RWPE1 (cell line): Measurements from ENCODE around the gene AAMP.

Source experiments
- CTCF ChIA-PET: fragments of 350-600 bp; sonication (Branson Sonifier 250); formaldehyde crosslinking; extraction: SDS; loops from one replicate; lab custom pipeline; 2021; lab: Yijun Ruan, JAX
- POLR2A ChIA-PET: fragments of 400-600 bp; formaldehyde crosslinking; extraction: SDS; loops from one replicate; lab custom pipeline; 2020; ENCODE audit warnings: antibody characterized with exemption; ENCODE audit not compliant: low non-redundant PET; lab: Yijun Ruan, JAX
- DNase-seq: peaks from one replicate; pipeline ENCODE4 v3.0.0; 2012; ENCODE audit warnings: low spot score
- H3K27ac ChIP-seq: fragments of 450-650 bp; 2 replicates; pipeline ENCODE4 v1.5.1; 2017
- TF ChIP-seq, protein P1 (sequence below): fragments of 450-650 bp; conservative IDR thresholded peaks from 2 replicates; pipeline ENCODE4 v1.5.1; 2017; ENCODE audit warnings: low read depth, mild to moderate bottlenecking

Gene AAMP

DNA sequence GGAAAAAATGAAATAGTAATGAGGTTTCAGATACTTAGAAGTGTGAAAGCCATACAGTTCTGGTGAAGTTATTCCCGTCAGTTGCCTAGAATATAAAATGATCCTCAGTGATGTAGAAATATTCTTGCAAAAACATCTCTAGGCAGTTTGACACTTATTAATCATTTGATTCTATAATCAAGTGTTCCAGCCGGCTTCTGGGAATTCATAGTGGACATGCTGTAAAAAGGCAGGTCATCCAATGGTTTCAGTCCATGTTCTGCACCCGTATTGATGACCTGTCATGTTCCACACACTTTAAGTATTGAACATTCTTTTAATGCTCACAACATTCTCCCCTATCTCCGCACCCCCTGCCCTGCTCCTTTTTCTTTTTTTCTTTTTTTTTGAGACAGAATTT lies 33.1 kb downstream of the AAMP start:
- CTCF ChIA-PET: no interaction called here
- TF ChIP-seq, protein P1, sequence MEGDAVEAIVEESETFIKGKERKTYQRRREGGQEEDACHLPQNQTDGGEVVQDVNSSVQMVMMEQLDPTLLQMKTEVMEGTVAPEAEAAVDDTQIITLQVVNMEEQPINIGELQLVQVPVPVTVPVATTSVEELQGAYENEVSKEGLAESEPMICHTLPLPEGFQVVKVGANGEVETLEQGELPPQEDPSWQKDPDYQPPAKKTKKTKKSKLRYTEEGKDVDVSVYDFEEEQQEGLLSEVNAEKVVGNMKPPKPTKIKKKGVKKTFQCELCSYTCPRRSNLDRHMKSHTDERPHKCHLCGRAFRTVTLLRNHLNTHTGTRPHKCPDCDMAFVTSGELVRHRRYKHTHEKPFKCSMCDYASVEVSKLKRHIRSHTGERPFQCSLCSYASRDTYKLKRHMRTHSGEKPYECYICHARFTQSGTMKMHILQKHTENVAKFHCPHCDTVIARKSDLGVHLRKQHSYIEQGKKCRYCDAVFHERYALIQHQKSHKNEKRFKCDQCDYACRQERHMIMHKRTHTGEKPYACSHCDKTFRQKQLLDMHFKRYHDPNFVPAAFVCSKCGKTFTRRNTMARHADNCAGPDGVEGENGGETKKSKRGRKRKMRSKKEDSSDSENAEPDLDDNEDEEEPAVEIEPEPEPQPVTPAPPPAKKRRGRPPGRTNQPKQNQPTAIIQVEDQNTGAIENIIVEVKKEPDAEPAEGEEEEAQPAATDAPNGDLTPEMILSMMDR: no peak
- POLR2A ChIA-PET: no interaction called here
- DNase-seq: no peak
- H3K27ac ChIP-seq: no peak overlapping the region

DNA sequence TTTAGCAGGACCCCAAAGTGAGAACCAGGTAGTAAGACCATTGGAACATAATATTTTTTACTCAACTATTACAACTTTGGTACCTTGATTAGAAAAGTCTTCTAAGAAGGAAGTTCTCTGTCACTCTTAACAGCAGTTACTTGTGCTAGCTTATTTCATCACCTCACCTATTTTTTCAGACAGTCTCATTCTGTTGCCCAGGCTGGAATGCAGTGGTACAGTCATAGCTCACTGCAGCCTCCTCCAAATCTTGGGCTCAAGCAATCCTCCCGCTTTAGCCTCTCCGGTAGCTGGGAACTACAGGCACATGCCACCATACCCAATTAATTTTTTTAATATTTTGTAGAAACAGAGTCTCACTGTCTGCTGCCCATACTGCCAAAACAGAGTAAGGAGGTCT lies 34.9 kb downstream of the AAMP start:
- TF ChIP-seq, protein P1: no peak
- ChIA-PET CTCF (no interaction called here), POLR2A (no interaction called here)
- H3K27ac ChIP-seq: no peak overlapping the region
- DNase-seq: no peak

DNA sequence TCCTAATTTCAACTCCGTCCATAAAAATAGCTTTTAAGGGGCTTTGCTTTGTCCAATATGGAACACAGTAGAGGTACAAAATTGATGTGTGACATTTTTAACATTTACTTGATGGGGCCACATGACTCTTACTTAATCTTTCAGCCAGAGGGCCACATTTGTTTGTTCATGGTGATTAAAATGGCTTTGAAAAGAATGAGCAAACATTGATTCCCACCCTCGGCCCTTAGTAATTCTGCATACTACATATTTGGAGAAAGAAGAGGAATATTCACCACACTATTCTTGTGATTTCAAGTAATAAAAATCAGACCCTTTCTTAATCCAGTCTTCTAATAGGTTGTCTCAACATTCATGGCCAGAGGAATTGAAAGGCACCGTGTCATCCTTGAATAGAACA lies 35.4 kb downstream of the AAMP start:
- H3K27ac ChIP-seq: no peak overlapping the region
- CTCF ChIA-PET: no interaction called here
- no peak for DNase-seq
- POLR2A ChIA-PET: no interaction called here
- TF ChIP-seq, protein P1: no peak

DNA sequence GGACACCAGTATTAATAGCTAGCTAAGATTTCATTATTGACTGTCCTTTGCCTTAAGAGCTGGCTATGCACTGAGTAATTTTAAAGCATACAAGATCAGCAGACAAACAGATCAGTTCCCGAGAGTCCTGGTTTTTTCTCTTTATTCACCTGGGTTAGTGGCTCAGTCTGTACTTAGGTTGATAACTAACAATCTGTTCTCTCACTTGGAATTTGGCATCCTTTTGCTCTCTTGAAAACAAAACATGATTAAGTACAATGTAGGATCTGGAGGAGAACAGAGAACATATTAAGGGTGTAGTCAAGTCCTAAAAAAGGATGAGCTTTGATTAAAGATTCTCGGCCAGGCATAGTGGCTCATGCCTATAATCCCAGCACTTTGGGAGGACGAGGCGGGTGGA lies 36.4 kb downstream of the AAMP start:
- TF ChIP-seq, protein P1: no peak
- H3K27ac ChIP-seq: no peak overlapping the region
- DNase-seq: no peak
- ChIA-PET CTCF (no interaction called here), POLR2A (no interaction called here)

DNA sequence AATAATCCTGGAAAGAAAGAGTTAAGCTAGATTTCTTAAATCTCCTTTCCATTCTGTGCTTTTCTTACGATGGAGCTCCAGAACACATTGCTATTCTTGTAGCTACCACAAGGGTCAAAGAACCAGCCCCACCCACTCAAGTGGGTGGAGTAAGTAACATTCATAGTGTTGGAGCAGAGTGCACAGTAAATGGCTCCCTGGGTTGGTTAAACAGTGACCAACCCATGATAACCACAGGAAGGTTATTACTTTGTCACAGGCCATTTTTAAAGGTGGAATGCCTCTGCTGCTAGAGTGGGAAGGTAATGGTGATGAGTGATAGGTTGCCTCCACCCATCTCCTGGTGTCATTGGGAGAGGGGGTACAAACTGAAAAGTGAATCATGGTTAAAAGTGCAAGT lies 39.1 kb downstream of the AAMP start:
- peak overlapping the region; percentile 74; the same call in 1 of the 2 replicates for H3K27ac ChIP-seq
- ChIA-PET CTCF (no interaction called here), POLR2A (no interaction called here)
- TF ChIP-seq, protein P1: no peak
- DNase-seq: no peak

DNA sequence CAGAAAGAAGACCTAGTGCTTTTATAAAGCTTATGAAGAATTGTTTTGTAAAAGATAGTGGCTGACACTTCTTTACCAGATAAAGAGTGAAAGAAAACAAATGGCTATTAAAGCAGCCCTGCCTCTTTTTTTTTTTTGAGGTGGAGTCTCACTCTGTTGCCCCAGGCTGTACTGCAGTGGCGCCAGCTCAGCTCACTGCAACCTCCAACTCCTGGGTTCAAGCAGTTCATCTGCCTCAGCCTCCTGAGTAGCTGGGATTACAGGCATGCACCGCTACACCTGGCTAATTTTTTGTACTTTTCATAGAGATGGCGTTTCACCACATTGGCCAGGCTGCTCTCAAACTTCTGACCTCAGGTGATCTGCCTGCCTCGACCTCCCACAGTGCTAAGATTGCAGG lies 40.1 kb downstream of the AAMP start:
- ChIA-PET POLR2A (interaction anchor here (0.8 kb wide), 1 partner anchor 11 kb away, joined by 5 read pairs; no protein-coding TSS in a partner anchor), CTCF (interaction anchor here (0.6 to 1.0 kb wide), 4 partner anchors 10 to 75 kb away, joined by 3 to 4 read pairs (median 4); no protein-coding TSS in a partner anchor)
- no peak for DNase-seq
- TF ChIP-seq, protein P1: no peak
- H3K27ac ChIP-seq: peak overlapping the region; percentile 74

DNA sequence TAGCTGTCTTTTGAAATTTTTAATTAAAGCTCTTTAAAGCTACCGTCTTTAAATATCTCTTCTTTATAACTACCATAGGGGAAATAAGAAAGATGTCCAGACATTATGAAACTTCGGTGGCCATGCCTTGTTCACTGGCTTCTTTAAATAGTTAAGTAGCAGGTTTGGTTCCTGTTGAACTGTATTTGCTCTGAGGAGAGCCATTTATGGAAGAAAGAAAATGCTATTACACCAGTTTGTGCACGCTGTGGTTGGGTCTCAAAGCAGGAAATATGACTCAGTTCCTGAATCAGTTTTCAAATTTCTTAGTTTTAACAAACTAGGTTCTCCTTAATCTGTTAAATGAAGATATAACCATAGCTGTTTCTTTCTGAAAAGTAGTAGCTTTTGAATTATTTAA lies 40.7 kb downstream of the AAMP start:
- CTCF ChIA-PET: interaction anchor here (0.6 to 1.0 kb wide), 4 partner anchors 9 to 76 kb away, joined by 3 to 4 read pairs (median 4); no protein-coding TSS in a partner anchor
- POLR2A ChIA-PET: interaction anchor here (0.8 kb wide), 1 partner anchor 10 kb away, joined by 5 read pairs; no protein-coding TSS in a partner anchor
- TF ChIP-seq, protein P1: no peak
- H3K27ac ChIP-seq: no peak overlapping the region
- peak; percentile 62 for DNase-seq
